CD14-positive monocyte (primary cell): ENCODE results near the gene AMDHD2. TPM values are rescaled to one million over a fixed set of nuclear protein-coding genes. Genes with fewer than 3 reads are reported as not detected.

Experiments
- DNase-seq, 3 donors: peaks; one replicate each; pipeline ENCODE4 v3.0.0-alpha.2; 2011 to 2022
- H2AFZ ChIP-seq: 2 replicates; pipeline ENCODE4 v1.6.0; 2012; ENCODE audit warnings: mild to moderate bottlenecking, low read depth, low read length, inconsistent platforms; ENCODE audit not compliant: insufficient read depth, poor library complexity, severe bottlenecking
- H3K27ac ChIP-seq, 2 donors: 1 replicate in 1 of 2; 2 replicates in 1 of 2; pipeline ENCODE4 v1.5.1; 2012 to 2013; ENCODE audit warnings: low read length in 2 of 2, control low read depth in 1 of 2, inconsistent platforms in 1 of 2, low read depth in 1 of 2, mild to moderate bottlenecking in 1 of 2
- H3K27me3 ChIP-seq, 2 donors: one replicate each; pipeline versions ENCODE4 v1.6.0 to v1.6.1; 2011 to 2013; ENCODE audit warnings: low read length in 2 of 2; ENCODE audit not compliant: control insufficient read depth in 2 of 2, insufficient read depth in 2 of 2
- H3K36me3 ChIP-seq, 2 donors: replicated peaks in 1 of 2; 1 replicate in 1 of 2; 2 replicates in 1 of 2; pipeline versions ENCODE4 v1.5.1 to v1.6.1; 2012 to 2013; ENCODE audit warnings: low read length in 2 of 2, control low read depth in 1 of 2, inconsistent platforms in 1 of 2, mild to moderate bottlenecking in 1 of 2; ENCODE audit not compliant: insufficient read depth in 2 of 2, control insufficient read depth in 1 of 2
- H3K4me1 ChIP-seq, 2 donors: 1 replicate in 1 of 2; 2 replicates in 1 of 2; pipeline versions ENCODE4 v1.5.1 to v1.6.1; 2012 to 2013; ENCODE audit warnings: low read length in 2 of 2, control low read depth in 1 of 2, inconsistent platforms in 1 of 2, mild to moderate bottlenecking in 1 of 2, moderate library complexity in 1 of 2; ENCODE audit not compliant: insufficient read depth in 2 of 2, control insufficient read depth in 1 of 2
- H3K4me2 ChIP-seq: replicated peaks from 2 replicates; pipeline ENCODE3; 2012; ENCODE audit warnings: low read length, moderate library complexity, mild to moderate bottlenecking; ENCODE audit not compliant: poor library complexity, severe bottlenecking; ENCODE audit errors: extremely low read depth
- H3K4me3 ChIP-seq, 3 experiments: fragments of 200-600 bp in 1 of 3; sonication (generic) in 1 of 3; replicated peaks in 1 of 3; 1 replicate in 2 of 3; 2 replicates in 1 of 3; pipeline ENCODE4 v1.5.1; 2011 to 2013; ENCODE audit warnings: low read length in 3 of 3, mild to moderate bottlenecking in 3 of 3, control low read depth in 2 of 3, low read depth in 2 of 3, inconsistent platforms in 1 of 3, moderate library complexity in 1 of 3
- H3K79me2 ChIP-seq: 2 replicates; pipeline ENCODE4 v1.6.0; 2012; ENCODE audit warnings: mild to moderate bottlenecking, control low read depth, inconsistent platforms, low read length, moderate library complexity; ENCODE audit not compliant: insufficient read depth
- H3K9ac ChIP-seq: 2 replicates; pipeline ENCODE4 v1.6.0; 2017; ENCODE audit warnings: low read length, mild to moderate bottlenecking; ENCODE audit not compliant: insufficient read depth, poor library complexity, severe bottlenecking
- H3K9me3 ChIP-seq, 2 donors: replicated peaks in 1 of 2; 1 replicate in 1 of 2; 2 replicates in 1 of 2; pipeline versions ENCODE4 v1.5.1 to v1.6.1; 2012 to 2013; ENCODE audit warnings: low read length in 2 of 2, control low read depth in 1 of 2; ENCODE audit not compliant: control insufficient read depth in 1 of 2, insufficient read depth in 1 of 2
- H4K20me1 ChIP-seq: 2 replicates; pipeline ENCODE4 v1.6.0; 2012; ENCODE audit warnings: mild to moderate bottlenecking, low read length, control low read depth, moderate library complexity; ENCODE audit not compliant: insufficient read depth
- H3K27ac Mint-ChIP-seq, 7 donors: one replicate each; pipeline ENCODE4 v1.8.0; 2020; ENCODE audit warnings: mild to moderate bottlenecking in 7 of 7, mixed read lengths in 7 of 7, moderate library complexity in 6 of 7, inconsistent platforms in 2 of 7
- H3K27me3 Mint-ChIP-seq, 3 donors: one replicate each; pipeline ENCODE4 v1.8.0; 2021 to 2022; ENCODE audit warnings: low read depth in 3 of 3, mild to moderate bottlenecking in 3 of 3, mixed read lengths in 3 of 3, moderate library complexity in 3 of 3, inconsistent platforms in 1 of 3
- H3K36me3 Mint-ChIP-seq, 2 donors: one replicate each; pipeline ENCODE4 v1.8.0; 2020; ENCODE audit warnings: mixed read lengths in 2 of 2, inconsistent platforms in 1 of 2, mild to moderate bottlenecking in 1 of 2
- H3K4me1 Mint-ChIP-seq: one replicate; pipeline ENCODE4 v1.8.0; 2020; ENCODE audit warnings: mild to moderate bottlenecking, mixed read lengths
- H3K4me3 Mint-ChIP-seq, 2 donors: one replicate each; pipeline ENCODE4 v1.8.0; 2020; ENCODE audit warnings: mild to moderate bottlenecking in 2 of 2, mixed read lengths in 2 of 2, moderate library complexity in 1 of 2
- H3K9me3 Mint-ChIP-seq, 7 donors: one replicate each; pipeline ENCODE4 v1.8.0; 2020 to 2022; ENCODE audit warnings: mixed read lengths in 7 of 7, mild to moderate bottlenecking in 6 of 7, moderate library complexity in 6 of 7, inconsistent platforms in 2 of 7
- CTCF ChIP-seq: fragments of 200-600 bp; IDR thresholded peaks from one replicate; pipeline ENCODE4 v1.8.0; 2022; ENCODE audit warnings: antibody characterized with exemption, mild to moderate bottlenecking
- WGBS: methylation state at CpG from one replicate; pipeline ENCODE4 v1.1.5; 2013; ENCODE audit warnings: missing lambda C conversion rate; ENCODE audit not compliant: insufficient coverage; 5-methylcytosine and 5-hydroxymethylcytosine counted together
- intact Hi-C, 2 donors: fragments of 100-400 bp; cut with micrococcal nuclease; formaldehyde crosslinking; loops; one replicate each; pipeline versions ENCODE4 v1.15.0 to v1.15.1; 2023
- polyA plus RNA-seq, 3 donors: library from polyadenylated mRNA; depleted of rRNA in 1 of 3; unstranded in 2 of 3; stranded (reverse) in 1 of 3; fragments of 300-500 nt in 2 of 3; fragments of >200 nt in 1 of 3; fragmentation: Illumina TruSeq in 2 of 3; gene quantifications; 1 replicate in 2 of 3; 2 replicates in 1 of 3; pipeline ENCODE4 v1.2.3, GENCODE V29; 2012 to 2021

AMDHD2 gene
- polyA plus RNA-seq, 3 donors: 6.9 to 57.8 (median 8.4) TPM

- Histone ChIP-seq H3K4me3 (peak overlapping the region; percentile 73 to 100 (median 92)), H3K27ac (peak overlapping the region; percentile 96), H3K27me3 (no peaks in the 10 kb centered on the region), H3K9me3 (no peaks in the 10 kb centered on the region), H3K79me2 (peaks cover 87% of the 10 kb centered on the region), H4K20me1 (peaks cover 66% of the 10 kb centered on the region), H3K4me2 (peak overlapping the region; percentile 99), H2AFZ (no peak overlapping the region), H3K36me3 (peaks cover 8 to 14% of the 10 kb centered on the region in 2 donors), H3K4me1 (peaks cover 74 to 80% of the 10 kb centered on the region in 2 donors), H3K9ac (peak overlapping the region; percentile 98)
- Mint-ChIP-seq H3K36me3 (peaks cover 39 to 54% of the 10 kb centered on the region in 2 donors), H3K27ac (peak overlapping the region; percentile 99 to 100 (median 99)), H3K4me1 (peaks cover 76% of the 10 kb centered on the region), H3K9me3 (peaks cover 0 to 5% (median 0%) of the 10 kb centered on the region in 7 donors), H3K27me3 (peaks cover 2 to 6% (median 6%) of the 10 kb centered on the region in 3 donors), H3K4me3 (peak overlapping the region; percentile 98 to 99)
- WGBS: 10% methylated on average over 11 of the region's 11 CpGs
- no peak for TF ChIP-seq CTCF
- DNase-seq: peak; percentile 89 to 93 (median 92)
- intact Hi-C loops: loop anchor here in 1 of 2 donors (1.0 kb wide), 1 partner anchor 21 kb away; no protein-coding TSS in a partner anchor
Measured at GRCh38 chr16:2516391-2517240, 3.6 kb upstream of the AMDHD2 start.

- intact Hi-C loops: loop anchor here in 1 of 2 donors (2.0 kb wide), 1 partner anchor 23 kb away; no protein-coding TSS in a partner anchor
Measured at GRCh38 chr16:2517954-2518605, 2.1 kb upstream of the AMDHD2 start.

More at GRCh38 chr16:2517954-2518605, 2.1 kb upstream of the AMDHD2 start:
- Histone ChIP-seq H3K79me2 (peaks cover 81% of the 10 kb centered on the region), H3K4me3 (peak overlapping the region in 1 of 3 experiments; percentile 100), H3K9me3 (no peaks in the 10 kb centered on the region), H2AFZ (no peak overlapping the region), H3K27ac (peak overlapping the region; percentile 96), H3K4me1 (peaks cover 61 to 65% of the 10 kb centered on the region in 2 donors), H3K4me2 (peak overlapping the region; percentile 99), H3K9ac (peak overlapping the region; percentile 98), H3K27me3 (no peaks in the 10 kb centered on the region), H4K20me1 (peaks cover 81% of the 10 kb centered on the region), H3K36me3 (peaks cover 19 to 20% of the 10 kb centered on the region in 2 donors)
- Mint-ChIP-seq H3K36me3 (peaks cover 39 to 62% of the 10 kb centered on the region in 2 donors), H3K4me1 (peaks cover 62% of the 10 kb centered on the region), H3K4me3 (peak overlapping the region; percentile 98 to 99), H3K27ac (peak overlapping the region; percentile 99 to 100 (median 99)), H3K27me3 (peaks cover 0 to 4% (median 0%) of the 10 kb centered on the region in 3 donors), H3K9me3 (peaks cover 0 to 4% (median 0%) of the 10 kb centered on the region in 7 donors)
- DNase-seq: no peak
- WGBS: 74% methylated on average over 5 of the region's 12 CpGs
- TF ChIP-seq CTCF: no peak
